DMS53 treated with DMSO at 0.1 percent for 48 hours (cell line): ENCODE results near the gene CD74.
A peak's percentile ranks its signal among the peaks of the same experiment; 100 is the strongest.
"Not testable (repeated sequence)": the region's sequence is repeated elsewhere in the genome, so short reads cannot be mapped to it uniquely, and the experiment has no call there.

Experiments used
- DNase-seq: peaks from one replicate; lab custom pipeline; 2025; ENCODE audit not compliant: unreplicated experiment; lab: John Stamatoyannopoulos, UW

Gene CD74

DNA sequence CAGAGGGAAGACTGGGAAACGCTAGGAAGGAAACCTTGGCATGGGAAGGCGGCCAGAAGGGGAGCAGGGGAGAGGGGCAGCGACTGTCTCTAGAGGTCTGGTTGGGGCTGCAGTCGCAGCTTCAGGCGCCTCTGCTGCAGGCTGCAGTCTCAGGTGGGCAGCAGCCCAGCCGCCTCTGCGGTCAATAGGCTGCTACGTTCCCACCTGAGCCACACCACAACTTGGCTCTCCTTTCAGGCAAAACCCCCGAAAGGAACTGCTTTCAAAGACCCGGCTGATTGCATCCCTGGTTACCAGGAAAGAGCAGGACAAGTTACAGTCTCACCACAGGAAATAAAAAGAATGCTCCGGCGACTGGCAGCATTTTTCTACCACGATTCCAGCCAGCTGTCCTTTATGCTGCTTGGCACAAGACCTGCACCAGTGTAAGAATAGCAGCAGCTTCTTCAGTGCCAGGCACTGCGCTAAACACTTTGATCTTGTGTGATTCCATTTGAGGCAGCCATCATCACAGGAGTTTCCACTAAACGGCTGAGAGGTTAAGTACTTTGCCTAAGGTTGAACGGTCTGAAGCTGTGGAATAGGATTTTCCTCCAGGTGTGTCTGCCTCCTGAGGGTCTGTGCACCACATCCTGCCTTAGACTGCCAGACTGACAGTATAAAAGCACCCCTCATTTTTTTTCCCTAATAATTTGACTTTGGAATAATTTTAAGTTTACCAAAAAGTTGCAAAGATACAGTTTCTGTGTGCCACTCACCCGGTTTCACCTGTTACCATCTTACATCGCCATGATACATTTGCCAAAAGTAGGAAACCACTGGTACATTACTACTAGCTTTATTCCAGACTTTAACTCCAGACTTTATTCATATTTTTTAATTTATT is 29.3 kb upstream of the CD74 start:
- DNase-seq: no peak

DNA sequence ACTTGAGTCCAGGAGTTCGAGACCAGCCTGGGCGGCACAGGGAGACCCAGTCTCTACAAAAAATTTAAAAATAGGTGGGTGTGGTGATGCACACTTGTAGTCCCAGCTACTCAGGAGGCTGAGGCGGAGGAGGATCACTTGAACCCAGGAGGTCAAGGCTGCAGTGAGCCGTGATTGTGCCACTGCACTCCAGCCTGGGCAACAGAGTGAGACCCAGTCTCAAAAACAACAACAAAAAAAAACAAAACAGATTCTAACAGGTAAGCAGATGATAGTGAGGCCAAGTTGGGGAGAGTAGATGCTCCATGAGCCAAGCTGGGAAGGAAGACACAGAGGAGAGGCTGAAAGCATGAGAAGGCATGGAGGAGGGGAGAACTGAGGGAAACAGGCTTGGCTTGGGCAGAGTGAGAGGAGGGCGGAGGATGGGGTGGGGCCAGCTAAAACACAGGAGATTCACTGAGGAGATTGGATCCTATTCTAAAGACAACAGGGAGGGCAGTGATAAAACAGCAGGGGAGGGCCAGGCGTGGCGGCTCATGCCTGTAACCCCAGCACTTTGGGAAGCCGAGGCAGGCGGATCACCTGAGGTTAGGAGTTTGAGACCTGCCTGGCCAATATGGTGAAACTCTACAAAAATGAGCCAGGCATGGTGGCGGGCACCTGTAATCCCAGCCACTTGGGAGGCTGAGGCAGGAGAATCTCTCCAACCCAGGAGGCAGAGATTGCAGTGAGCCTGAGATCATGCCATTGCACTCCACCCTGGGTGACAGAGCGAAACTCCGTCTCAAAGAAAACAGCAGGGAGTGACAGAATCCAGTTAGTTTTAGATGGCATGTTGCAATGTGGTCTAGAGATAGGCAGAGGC is 28.5 kb upstream of the CD74 start:
- DNase-seq: no peak

DNA sequence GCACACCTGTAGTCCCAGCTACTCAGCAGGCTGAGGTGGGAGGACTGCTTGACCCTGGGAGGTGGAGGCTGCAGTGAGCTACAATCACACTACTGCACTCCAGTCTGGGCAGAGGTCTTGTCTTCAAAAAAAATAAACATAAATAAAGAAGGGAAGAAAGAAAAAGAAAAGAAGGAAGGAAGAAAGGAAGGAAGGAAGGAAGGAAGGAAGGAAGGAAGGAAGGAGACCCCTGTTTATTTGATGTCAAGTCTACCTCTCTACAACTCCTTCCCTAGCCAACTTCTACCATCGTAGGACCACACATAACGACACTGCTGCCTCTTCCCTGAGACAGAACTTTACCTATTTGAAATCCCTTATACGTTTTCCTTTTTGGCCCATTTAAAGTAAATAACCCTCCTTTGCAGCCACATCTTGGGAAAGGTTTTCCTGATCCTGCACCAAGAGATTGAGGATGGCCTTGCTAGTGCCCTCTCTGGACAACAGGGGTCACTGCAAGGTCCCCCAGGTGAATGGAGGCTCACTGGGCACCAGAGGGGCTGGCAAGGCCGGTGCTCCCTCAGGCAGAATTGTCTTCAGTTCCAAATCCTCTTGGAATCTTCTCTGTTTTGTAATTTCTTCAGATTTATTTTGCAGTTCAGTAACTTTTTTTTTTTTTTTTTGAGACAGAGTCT is 26.3 kb upstream of the CD74 start:
- no peak for DNase-seq

DNA sequence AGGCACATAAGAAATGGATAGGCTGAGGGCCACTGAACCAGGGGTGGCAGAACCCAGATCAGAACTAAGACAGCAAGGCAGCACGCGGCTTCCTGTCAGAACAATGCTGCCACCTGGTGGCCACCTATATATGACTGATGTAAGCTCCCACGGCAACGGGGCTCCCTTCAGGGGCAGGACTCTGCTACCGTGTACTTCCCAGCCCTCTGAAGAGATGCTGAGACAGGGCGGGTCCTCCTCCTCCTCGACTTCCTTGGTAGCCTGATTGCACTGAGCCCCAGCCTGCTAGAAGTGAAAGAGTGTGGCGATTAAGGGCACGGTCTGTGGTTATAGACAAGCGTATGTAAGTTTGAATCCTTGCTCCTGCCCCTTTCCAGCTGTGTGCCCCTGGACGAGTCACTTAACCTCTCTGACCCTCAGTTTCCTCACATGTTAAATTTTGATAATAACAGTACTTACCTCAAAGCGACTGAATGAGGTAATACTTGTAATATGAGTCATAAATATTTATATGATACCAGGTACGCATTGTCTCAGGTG is 23.5 kb upstream of the CD74 start:
- DNase-seq: peak; percentile 84

DNA sequence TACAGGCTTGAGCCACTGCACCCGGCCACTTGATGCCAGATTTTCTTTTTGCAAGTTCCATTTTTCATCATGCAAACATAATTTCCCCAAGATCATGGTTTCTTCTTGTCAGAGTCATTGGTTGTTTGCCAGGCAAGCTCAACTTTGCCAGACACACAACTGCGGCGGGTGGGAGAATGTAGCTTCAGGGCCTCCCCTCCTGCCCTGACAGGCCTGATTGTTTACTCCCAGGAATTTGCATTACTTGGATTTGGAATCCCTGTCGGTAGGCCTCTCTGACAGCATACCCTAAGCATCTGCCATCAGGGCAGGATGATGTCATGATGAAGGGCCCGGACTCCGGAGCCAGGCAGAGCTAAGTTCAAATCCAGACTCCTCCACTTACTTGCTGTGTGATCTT is 21.8 kb upstream of the CD74 start:
- DNase-seq: no peak

DNA sequence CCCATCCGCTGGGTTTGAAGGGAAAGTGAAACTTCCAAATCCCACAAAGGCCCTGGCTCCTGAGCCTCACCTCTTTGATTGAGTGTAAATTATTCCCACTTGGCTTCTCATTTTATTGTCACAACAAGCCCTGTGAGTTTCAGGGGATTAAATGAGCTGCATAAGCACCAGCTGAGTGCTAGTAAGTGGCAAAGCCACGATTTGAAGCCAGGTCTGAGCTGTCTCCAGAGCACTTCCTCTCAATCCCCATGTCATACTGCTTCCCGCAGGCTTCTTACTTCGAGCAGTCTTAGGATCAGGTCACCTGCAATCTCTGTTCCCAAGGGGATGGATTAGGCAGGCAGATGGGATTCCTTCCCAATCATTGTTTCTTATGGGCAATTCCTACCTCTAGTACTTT is 18.9 kb upstream of the CD74 start:
- no peak for DNase-seq

DNA sequence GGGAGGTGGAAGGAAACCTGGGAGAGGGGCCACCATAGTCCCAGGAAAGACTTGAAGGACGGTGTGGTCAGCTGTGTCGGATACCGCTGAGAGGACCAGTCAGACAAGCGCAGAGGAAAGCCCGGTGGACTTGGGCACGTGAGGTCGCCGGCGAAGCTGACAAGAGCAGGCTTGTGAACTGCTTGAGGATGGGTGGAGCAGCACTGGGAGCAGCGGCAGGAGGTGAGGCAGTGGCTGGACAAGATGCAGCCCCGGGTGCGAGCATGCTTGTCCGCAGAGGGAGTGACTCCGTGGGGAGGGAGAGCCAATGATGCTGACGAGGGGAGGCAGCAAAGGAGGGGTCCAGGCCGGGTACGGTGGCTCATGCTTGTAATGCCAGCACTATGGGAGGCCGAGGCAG is 18.3 kb upstream of the CD74 start:
- DNase-seq: no peak

DNA sequence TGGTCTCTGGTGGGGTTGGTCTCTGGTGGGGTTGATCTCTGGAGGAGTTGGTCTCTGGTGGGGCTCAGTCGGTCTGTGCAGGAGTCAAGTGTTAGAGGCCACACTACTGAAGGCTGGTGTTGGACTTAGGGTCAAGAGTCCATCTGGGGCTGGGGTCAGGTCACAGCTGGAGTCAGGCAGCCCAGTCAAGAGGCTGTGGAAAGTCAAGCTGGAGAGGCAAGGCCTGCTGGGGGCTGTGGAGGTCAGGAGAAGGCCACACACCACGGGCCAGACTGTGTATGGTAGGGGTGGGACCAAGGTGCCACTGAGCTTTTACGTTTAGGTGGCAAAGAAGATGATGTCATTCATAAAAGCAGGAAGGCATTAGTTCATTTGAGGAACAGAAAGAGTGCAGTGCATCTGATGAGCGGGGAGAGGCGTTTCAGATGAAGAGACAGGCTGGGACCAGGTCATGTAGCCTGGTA is 16.7 kb upstream of the CD74 start:
- no peak for DNase-seq

DNA sequence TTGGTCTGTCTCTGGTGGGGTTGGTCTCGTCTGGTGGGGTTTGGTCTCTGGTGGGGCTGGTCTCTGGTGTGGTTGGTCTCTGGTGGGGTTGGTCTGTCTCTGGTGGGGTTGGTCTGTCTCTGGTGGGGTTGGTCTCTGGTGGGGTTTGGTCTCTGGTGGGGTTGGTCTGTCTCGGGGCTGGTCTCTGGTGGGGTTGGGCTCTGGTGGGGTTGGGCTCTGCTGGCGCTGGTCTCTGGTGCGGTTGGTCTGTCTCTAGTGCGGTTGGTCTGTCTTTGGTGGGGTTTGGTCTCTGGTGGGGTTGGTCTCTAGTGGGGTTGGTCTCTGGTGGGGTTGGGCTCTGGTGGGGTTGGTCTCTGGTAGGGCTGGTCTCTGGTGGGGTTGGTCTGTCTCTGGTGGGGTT is 16.3 kb upstream of the CD74 start:
- no peak for DNase-seq

DNA sequence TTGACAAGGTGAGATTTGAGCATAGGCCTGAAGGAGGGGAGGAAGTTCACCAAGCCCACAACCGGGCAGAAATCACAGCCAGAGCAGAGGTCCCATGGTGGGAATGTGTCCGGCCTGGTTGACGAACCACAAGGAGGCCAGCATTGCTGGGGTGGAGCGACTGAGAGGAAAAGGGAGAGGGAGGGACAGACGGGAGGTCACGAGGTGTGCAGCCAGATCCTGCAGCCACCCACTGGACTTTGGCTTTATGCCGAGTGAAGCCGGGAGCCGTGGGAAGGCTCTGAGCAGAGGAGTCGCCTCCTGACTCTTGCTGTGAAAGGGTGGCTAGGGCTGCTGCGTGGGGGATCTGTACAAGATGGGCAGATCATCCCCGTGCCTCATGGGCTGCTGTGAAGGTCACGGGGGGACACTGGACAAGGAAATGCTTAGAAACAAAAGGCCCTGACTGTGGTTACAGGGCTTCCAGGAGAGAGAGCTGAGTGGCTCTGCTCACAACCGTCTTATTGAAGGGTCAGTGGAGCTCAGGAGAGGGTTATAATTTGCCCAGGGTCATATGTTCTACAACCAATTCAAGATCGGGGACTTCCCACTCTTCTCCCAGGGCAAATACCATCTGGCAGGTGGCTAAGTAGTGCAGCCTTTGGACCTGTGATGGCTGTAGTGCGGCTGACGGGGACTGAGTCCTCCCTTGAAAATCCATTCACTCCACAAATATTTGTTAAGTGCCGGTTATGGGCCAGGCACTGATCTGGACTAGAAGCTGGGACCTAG is 15.6 kb upstream of the CD74 start:
- peak; percentile 63 for DNase-seq

DNA sequence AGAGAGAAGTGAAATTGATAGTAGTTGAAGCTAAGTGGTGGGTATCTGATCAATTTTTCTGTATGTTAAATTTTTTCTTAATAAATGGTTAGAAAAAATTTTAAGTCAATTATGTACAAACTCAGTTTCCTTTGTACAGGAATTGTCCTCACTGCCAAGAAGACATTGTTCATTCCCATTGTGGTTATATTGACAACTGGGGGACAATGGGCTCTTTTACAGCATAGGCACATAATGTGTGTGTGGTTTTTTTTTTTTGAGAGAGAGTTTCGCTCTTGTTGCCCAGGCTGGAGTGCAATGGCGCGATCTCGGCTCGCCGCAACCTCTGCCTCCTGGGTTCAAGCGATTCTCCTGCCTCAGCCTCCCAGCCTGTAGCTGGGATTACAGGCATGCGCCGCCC is 13.5 kb upstream of the CD74 start:
- not testable (repeated sequence) for DNase-seq

DNA sequence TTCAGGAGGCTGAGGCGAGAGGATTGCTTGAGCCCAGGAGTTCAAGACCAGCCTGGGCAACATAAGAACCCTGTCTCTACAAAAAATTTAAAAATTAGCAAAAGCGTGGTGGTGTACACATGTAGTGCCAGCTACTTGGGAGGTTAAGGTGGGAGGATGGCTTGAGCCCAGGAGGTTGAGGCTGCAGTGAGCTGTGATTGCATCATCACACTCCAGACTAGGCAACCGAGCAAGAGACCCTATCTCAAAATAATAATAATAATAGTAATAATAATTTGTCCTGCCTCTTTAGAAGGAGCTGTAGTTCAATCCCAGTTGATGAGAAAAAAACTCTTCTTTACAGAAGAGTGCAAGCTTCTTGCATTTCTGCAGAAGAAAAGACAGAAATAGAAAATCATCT is 10.0 kb upstream of the CD74 start:
- no peak for DNase-seq

DNA sequence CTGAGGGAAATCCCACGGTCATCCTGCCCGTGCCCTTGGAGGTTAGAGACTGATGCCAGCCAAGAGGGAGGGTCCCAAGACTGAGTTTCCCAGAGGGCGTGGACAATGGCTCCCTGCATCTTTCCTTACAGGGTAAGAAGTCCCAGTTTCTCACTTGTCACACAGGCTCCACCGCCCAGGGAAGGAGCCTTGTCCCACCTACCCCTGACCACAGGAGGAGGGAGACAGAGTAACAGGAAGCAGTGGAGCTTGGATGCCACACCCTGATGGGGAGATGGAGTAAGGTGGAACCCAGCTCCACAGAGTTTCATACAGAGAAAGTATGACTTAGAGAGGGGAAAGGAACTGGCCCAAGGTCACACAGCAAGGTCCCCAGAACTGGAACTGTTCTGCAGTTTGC is 9.4 kb upstream of the CD74 start:
- DNase-seq: no peak

DNA sequence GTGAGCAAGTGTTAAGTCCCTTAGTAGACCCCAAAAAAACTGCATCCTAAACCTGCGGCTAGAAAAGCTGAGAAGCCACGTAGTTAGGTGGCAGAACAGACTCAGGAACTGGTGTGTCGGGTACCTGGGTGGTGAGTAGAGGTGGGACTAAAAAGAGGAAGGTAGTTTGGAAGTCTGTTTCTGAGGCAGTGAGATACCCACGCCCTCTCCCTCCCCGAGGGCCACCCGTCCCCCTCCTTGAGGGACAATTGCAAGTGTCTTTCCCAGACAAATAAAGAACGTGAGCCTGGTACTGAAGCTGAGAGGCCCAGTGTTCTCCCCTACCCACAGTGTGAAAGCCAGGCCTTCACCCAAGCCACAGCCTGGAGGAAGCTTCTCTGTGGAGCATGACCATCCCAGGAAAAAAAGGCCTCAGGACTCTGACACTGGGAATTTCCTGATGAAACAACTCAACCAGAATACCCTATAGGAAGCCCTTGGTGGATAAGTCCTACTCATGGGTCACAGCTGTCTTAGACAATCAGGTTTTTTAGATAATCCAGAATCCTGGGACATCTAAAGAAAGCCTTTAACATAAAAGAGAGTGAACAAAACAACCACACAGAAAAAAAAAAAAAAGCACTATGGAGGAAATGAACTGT is 7.0 kb upstream of the CD74 start:
- no peak for DNase-seq

DNA sequence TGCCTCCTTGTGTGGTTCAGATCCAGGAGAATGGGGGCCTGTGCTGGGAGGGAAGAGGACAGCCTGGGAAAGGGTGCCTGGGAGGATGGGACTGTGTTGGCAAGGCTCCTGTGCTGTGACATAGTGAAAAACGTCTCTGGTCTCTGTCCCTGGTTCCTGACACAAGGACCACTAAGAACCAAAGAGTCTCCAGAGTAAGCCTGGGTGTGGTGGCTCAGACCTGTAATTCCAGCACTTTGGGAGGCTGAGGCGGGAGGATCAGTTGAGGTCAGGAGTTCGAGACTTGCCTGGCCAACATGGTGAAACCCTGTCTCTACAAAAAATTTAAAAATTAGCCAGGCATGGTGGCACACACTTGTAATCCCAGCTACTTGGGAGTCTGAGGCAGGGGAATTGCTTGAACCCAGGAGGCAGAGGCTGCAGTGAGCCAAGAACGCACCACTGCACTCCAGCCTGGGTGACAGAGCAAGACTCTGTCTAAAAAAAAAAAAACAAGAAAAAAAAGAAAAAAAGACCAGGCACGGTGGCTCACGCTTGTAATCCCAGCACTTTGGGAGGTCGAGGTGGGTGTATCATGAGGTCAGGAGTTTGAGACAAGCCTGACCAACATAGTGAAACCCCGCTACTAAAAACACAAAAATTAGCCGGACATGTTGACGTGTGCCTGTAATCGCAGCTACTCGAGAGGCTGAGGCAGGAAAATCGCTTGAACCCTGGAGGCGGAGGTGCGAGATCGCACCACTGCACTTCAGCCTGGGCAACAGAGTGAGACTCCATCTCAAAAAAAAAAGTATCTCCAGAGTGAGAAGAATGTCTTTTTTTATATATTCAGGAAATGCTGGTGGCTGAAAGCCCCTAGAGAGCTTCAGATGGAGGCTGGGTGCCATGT is 1.4 kb upstream of the CD74 start:
- not testable (repeated sequence) for DNase-seq

DNA sequence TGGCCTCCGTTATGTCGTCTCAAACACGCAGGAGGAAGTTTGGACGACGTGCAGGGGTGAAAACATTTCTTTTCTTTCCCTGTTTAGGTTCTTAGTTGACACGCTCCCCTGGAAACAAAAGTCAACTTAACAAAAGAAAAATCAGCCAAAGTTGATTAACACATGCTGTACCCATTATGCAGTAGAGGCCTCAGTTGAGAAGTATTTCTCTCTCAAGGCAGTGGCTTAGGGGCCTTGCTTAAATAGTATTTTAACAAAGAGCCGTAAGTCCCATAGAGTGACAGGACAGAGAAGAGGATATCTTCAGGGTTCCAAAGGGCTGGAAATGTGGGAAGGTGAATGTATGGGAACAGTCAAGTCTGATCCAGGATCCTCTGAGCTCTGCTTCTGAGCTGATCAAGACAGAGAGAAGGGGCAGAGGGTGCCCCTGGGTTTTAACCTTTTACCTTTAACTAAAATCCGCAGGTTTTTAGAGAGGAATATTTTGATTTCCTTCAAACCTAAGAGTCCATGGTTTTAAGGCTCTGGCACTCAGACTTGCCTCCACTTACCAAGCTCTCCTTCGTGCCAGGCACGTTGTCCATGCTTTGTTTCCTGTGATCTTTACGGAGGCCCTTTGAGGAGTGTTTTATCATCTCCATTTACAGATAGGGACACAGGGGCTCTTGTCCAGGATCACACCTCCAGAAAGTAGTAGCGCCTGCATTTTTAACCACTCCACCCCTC is 629 bp upstream of the CD74 start:
- no peak for DNase-seq

DNA sequence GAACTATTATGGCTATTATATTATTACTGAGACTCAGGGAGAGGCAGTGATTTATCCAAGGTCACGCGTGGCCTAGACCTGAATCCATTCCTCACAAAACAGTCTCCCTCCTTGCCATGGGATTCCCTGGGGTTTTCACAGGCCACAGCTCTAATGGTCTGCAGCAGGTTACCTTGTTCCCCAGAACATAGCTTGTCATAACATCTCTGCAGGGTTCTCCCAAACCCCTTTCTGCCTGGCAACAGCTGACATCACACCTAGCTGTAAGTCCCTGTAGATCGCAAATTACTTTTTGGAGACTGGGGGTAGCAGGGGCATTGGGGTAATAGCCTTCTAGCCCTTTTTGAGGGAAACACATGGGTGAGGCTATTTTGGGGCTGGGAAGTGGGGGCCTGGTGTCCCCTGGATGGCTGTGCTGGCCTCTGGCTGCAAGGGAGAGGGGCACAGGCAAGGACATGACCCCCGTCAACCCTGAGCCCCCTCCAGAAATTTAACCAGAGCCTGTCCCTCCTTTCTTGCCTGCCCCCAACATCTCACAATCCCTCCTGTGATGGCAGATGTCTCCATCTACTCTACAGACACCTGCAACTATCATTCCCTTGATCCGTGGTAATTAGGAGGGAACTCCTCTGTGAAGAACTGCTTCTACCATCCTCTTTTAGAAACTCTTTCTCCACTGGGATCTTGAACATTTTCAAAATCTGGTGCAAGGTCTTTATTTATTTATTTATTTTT is 1.3 kb downstream of the CD74 start:
- DNase-seq: no peak
